ENCODE results near the gene ACTN3. TPM values are rescaled to one million over a fixed set of nuclear protein-coding genes. Genes with fewer than 3 reads are reported as not detected.

ACTN3 gene
- total RNA-seq, 2 donors from 2014 or later: not detected

DNA sequence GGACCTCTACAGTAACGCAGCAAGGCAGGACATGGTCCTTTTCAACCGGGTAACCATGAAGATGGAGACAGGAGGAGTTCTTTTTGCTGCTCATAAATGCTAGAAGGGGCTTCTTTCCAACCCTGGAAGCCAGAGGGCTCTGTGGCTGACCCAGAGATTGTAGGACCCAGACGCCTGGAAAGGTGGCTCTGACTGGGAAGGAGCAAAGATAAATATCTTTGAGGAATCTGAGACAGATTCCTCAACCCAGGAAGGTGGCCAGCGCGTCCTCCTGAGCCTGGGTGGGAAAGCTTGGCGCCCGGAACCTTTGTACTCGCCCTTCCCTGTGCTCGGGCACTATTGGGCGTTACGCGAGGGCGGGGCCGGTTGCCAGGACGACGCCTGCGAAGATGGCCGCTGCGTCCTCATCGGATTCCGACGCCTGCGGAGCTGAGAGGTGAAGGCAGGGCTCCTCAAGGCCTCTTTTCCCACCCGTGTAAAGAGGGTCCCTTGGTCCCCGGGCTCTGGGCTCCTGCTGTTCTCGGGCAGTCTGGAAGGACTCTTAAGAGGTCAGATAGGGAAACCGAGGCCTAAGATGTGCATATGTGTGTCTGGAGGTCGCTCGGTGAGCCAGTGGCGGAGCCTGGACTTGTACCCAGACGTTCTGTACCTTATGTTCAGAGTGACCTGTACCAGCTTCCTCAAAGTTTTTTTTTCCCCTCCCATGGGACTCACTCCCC lies 36.3 kb upstream of the ACTN3 start, which contains the start of gene BBS1:
Gene BBS1, plus strand, starts transcription at position 365 of the 719 bp plus-strand sequence. Its CDS starts 25 bp downstream, at position 390.
- no peaks in the 10 kb centered on the region for H3K36me3 ChIP-seq (replicated peaks in 1 of 2; ENCODE audit: insufficient read depth in 1 of 2, low read depth in 2 of 2)
- peak within 1 kb of the TSS in 3 of 4 donors; percentile 41 to 57 (median 53) for H3K27ac ChIP-seq
- H3K4me1 ChIP-seq: peaks cover 14% of the 10 kb centered on the region
- intact Hi-C loops (cut with DNase I): no loop called here
- WGBS, 2 donors: 0% methylated on average over 9 to 31 of the region's 31 CpGs
- H3K4me3 ChIP-seq: peak within 1 kb of the TSS; percentile 60 to 62
- ATAC-seq (peak; percentile 98), DNase-seq (peak; percentile 87 to 92 (median 88))
- H3K27me3 ChIP-seq: no peaks in the 10 kb centered on the region
- TF ChIP-seq, protein P1, sequence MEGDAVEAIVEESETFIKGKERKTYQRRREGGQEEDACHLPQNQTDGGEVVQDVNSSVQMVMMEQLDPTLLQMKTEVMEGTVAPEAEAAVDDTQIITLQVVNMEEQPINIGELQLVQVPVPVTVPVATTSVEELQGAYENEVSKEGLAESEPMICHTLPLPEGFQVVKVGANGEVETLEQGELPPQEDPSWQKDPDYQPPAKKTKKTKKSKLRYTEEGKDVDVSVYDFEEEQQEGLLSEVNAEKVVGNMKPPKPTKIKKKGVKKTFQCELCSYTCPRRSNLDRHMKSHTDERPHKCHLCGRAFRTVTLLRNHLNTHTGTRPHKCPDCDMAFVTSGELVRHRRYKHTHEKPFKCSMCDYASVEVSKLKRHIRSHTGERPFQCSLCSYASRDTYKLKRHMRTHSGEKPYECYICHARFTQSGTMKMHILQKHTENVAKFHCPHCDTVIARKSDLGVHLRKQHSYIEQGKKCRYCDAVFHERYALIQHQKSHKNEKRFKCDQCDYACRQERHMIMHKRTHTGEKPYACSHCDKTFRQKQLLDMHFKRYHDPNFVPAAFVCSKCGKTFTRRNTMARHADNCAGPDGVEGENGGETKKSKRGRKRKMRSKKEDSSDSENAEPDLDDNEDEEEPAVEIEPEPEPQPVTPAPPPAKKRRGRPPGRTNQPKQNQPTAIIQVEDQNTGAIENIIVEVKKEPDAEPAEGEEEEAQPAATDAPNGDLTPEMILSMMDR (IDR thresholded peaks at IDR 0.05): no peak
- TF ChIP-seq POLR2A (IDR thresholded peaks at IDR 0.05): peak in 2 of 3 donors; percentile 65 to 77
- H3K9me3 ChIP-seq: no peaks in the 10 kb centered on the region

DNA sequence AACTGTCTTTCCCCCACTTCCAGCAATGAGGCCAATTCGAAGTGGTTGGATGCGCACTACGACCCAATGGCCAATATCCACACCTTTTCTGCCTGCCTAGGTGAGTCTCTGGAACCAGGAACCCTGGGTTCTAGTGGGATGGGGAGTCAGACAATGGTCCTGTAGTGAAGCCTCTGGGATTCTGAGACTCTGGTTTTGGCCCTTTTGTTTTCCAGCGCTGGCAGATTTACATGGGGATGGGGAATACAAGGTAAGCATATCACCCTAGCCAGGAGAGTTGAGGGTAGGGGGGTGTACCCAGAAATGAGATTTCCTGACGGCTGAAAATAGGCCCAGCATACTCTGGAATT lies 35.7 kb upstream of the ACTN3 start:
- H3K9me3 ChIP-seq: no peaks in the 10 kb centered on the region
- ATAC-seq (peak; percentile 9), DNase-seq (no peak)
- peak overlapping the region in 3 of 4 donors; percentile 41 to 57 (median 53) for H3K27ac ChIP-seq
- H3K36me3 ChIP-seq (replicated peaks in 1 of 2; ENCODE audit: insufficient read depth in 1 of 2, low read depth in 2 of 2): no peaks in the 10 kb centered on the region
- intact Hi-C loops (cut with DNase I): no loop called here
- H3K4me3 ChIP-seq: peak overlapping the region; percentile 60 to 62
- 3 to 8% methylated on average over 5 of the region's 5 CpGs for WGBS, 2 donors
- H3K27me3 ChIP-seq: no peaks in the 10 kb centered on the region
- H3K4me1 ChIP-seq: peaks cover 14% of the 10 kb centered on the region
- TF ChIP-seq, protein P1 (IDR thresholded peaks at IDR 0.05): no peak
- no peak for TF ChIP-seq POLR2A (IDR thresholded peaks at IDR 0.05)

DNA sequence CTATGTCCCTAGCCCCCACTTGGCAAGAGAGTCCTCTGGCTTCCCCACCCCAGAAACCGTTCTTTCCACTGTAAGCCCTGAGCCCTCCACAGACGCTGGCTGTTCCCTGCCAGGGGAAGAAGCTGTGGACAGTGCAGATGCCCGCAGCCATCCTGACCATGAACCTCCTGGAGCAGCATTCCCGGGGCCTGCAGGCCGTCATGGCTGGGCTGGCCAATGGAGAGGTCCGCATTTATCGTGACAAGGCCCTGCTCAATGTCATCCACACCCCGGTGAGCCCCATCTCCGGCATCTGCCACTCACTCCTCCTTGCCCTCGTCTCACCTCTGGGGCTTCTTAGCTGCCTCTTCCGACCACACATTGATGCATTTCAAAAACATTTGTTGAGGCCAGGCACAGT lies 23.1 kb upstream of the ACTN3 start:
- intact Hi-C loops (cut with DNase I): no loop called here
- Histone ChIP-seq H3K4me1 (no peaks in the 10 kb centered on the region), H3K4me3 (no peak overlapping the region), H3K27ac (no peak overlapping the region), H3K27me3 (no peaks in the 10 kb centered on the region), H3K36me3 (replicated peaks in 1 of 2; ENCODE audit: insufficient read depth in 1 of 2, low read depth in 2 of 2) (peaks cover 0 to 25% of the 10 kb centered on the region in 2 donors), H3K9me3 (no peaks in the 10 kb centered on the region)
- TF ChIP-seq, protein P1 (IDR thresholded peaks at IDR 0.05): no peak
- TF ChIP-seq POLR2A (IDR thresholded peaks at IDR 0.05): no peak
- WGBS, 2 donors: 90 to 95% methylated on average over 2 to 11 of the region's 11 CpGs
- no peak for DNase-seq
- no peak for ATAC-seq

DNA sequence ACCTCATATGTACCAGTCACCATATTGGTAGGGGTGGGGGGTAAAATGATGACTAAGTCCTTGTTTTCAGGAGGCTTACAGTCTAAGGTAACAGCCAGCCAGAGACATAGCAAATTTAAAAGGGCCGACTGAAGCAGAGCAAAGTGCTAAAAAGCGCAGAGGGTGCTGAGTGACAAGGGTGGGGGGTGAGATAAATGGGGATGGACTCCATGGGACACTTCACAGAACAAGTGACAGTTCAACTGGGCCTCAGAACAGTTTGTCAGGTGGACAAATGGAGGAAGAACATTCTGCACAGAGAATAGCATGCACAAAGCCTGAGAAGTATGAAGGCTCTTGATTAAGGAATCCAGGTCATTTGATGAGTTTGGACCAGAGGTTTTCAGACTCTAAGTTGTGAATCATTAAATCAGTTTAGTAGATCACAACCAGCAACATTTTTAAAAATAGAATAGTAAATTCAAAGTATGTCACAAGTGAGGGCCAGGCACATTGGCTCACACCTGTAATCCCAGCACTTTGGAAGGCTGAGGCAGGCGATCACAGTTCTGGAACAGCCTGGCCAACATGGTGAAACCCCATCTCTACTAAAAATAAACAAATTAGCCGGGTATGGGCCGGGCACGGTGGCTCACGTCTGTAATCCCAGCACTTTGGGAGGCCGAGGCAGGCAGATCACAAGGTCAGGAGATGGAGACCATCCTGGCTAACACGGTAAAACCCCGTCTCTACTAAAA lies 22.2 kb upstream of the ACTN3 start:
- Histone ChIP-seq H3K4me1 (no peaks in the 10 kb centered on the region), H3K36me3 (replicated peaks in 1 of 2; ENCODE audit: insufficient read depth in 1 of 2, low read depth in 2 of 2) (peaks cover 0 to 23% of the 10 kb centered on the region in 2 donors), H3K4me3 (no peak overlapping the region), H3K9me3 (no peaks in the 10 kb centered on the region), H3K27ac (no peak overlapping the region), H3K27me3 (no peaks in the 10 kb centered on the region)
- DNase-seq: no peak
- intact Hi-C loops (cut with DNase I): no loop called here
- 92 to 94% methylated on average over 10 of the region's 10 CpGs for WGBS, 2 donors
- TF ChIP-seq, protein P1 (IDR thresholded peaks at IDR 0.05): no peak
- TF ChIP-seq POLR2A (IDR thresholded peaks at IDR 0.05): no peak
- no peak for ATAC-seq

All from body of pancreas (tissue), 4 donors.